Measurements from ENCODE around the gene HRCT1.
"Not testable (repeated sequence)": the region's sequence is repeated elsewhere in the genome, so short reads cannot be mapped to it uniquely, and the experiment has no call there.

The HRCT1 gene

DNA sequence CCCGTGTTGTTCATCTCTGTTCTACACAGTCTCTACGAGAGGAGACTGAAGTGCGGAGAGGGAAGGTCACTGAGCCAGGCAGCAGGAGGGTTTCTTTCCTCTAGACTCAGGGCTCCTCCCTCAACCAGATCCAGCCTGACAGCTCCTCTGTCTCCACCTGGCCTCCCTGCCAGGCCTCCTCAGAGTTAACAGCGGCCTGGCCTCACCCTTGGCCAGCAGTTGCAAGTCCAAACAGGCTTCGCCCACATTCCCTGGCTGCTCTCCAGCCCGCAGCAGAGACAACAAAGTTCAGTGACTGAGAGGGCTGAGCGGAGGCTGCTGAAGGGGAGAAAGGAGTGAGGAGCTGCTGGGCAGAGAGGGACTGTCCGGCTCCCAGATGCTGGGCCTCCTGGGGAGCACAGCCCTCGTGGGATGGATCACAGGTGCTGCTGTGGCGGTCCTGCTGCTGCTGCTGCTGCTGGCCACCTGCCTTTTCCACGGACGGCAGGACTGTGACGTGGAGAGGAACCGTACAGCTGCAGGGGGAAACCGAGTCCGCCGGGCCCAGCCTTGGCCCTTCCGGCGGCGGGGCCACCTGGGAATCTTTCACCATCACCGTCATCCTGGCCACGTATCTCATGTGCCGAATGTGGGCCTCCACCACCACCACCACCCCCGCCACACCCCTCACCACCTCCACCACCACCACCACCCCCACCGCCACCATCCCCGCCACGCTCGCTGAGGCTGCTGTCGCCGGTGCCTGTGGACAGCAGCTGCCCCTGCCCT, at the start of gene HRCT1:
Gene HRCT1, plus strand, starts transcription at position 291 of the 768 bp plus-strand sequence. Its CDS starts 86 bp downstream, at position 377.
- DNase-seq (ENCODE audit: low read depth) = no peak

- DNase-seq (ENCODE audit: low read depth) = no peak
Measured at GRCh38 chr9:35856206-35856605, 49.8 kb upstream of the HRCT1 start.

- DNase-seq (ENCODE audit: low read depth) = no peak
Measured at GRCh38 chr9:35856882-35857281, 49.1 kb upstream of the HRCT1 start.

GRCh38 chr9:35858458-35858857, 47.5 kb upstream of the HRCT1 start:
- DNase-seq (ENCODE audit: low read depth) = no peak

GRCh38 chr9:35859310-35859989, 46.6 kb upstream of the HRCT1 start:
- no peak for DNase-seq (ENCODE audit: low read depth)

DNA sequence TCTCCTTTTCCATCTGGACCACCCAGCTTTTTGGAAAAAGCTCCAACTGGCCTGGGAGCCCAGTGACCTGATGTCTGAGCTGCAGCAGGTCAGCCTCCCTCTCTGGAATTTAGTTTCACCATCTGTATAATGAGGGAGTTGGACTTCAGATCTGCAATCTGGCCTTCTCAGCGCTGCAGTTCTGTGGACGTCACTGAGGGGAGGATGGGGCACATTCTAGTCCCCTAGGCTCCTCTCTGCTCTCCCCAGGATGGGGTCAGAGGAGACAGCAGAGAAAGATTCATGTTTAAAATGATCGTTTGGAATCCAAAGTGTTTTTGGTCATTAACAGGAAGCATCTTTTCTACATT, 46.0 kb upstream of the HRCT1 start:
- no peak for DNase-seq (ENCODE audit: low read depth)

DNA sequence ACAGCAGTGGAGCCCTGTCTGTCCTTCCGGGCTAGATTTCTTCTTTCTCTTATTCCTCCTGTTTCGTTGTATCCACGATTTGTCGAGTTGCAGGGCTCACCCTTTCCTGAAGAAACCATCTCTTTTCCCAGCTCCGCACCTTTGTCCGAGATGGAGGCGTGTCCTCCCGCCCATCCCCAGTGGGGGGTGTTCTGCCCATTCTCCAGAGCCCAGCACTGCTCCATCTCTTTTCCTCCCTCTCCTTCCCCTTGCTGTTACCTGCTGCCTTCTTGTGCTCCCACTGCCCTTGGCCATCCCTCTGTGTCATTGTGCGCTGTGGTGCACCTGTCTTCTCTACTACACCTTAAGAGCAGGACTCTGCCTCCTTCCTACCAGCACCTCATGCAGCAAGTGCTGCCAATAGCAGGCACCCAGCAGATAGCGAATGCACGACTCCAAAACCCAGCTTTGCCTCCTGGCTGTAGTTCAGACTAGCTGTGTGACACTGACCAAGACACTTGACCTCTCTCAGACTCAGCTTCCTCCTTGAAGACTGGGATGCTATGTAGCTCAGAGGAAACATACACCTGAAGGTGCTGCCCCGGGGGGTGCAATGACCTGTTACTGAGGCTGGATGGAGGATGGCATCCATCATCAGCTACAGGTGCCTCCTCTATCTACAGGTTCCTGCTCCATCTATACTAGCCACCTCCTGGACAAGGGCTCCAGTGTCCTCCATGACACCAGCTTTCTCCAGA, 44.7 kb upstream of the HRCT1 start:
- no peak for DNase-seq (ENCODE audit: low read depth)

GRCh38 chr9:35862328-35862727, 43.7 kb upstream of the HRCT1 start:
- DNase-seq (ENCODE audit: low read depth) = no peak

DNA sequence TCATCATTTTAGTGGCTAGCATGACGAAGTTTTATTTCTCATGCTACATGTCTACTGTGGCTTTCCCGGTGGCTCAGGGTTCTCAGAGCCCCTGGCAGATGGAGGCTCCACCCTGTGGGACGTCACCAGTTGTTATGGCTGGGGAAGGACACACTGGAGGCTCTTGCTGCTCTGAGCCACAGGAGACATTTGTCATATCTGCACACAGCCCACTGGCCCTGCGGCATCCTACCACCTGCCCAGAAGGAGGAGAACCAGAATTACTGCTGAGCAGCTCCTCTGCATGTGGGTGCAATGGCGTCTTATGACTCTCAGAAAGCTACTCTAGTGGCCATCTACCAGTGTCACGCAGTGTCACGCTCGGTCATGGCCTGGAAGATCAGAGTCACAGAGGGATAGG, 42.4 kb upstream of the HRCT1 start:
- no peak for DNase-seq (ENCODE audit: low read depth)

DNA sequence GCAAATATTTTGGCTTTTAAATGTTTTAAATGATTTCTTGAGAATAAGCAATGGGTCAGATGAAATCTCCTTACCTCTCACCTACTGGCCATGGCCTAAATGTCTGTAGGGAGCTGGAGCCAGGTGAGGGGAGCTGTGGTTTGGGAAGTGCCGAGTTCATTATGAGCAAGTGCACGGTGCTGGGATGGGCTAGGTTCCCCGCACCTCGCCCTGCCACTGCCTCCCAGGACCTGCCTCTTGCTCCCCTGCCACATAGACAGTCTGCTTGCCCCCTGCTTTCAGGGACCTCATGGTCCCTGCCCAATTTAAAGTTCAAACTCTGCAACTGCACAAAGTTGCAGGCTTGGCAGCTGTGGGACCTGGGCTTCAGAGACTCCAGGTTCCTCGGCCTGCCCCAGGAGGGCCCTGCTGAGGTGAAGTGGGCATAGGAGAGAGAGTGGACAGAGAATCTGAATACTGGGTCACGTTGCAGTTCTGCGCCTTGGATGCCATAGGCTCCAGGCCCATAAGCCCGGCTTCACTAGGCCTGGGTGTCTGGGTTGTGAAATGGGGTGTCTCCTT, 41.2 kb upstream of the HRCT1 start:
- DNase-seq (ENCODE audit: low read depth) = no peak

- DNase-seq (ENCODE audit: low read depth) = no peak
Measured at GRCh38 chr9:35867538-35867937, 38.5 kb upstream of the HRCT1 start.

GRCh38 chr9:35868933-35869332, 37.1 kb upstream of the HRCT1 start:
- no peak for DNase-seq (ENCODE audit: low read depth)

GRCh38 chr9:35869621-35870216, 36.3 kb upstream of the HRCT1 start:
- DNase-seq (ENCODE audit: low read depth) = no peak

DNA sequence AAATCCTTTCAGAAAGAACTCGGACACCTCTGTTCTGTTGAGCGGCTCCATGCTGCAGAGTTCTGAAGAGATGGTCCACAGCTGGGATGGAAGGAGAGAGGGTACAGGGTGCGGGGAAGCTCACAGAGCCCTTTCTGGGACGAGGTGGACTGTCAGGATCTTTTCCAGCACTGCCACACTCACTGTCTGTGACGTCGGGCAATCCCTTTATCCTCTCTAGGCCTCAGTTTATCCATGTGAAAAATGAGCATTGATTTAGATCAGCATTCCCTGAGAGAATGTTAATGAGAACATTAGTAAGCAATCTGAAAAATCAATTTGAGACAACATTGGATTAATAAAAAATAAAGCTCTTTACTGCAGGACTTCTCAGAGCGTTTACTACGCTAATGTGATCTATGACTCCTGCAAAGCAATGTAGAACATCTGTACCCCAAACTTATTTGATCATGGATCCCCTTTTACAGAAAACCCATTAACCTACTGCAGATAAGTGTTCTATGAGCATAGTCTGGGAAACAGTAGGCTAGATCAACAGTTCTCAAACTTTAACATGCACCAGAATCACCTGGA, 35.6 kb upstream of the HRCT1 start, which contains the start of gene OR13J1:
Gene OR13J1, minus strand, starts transcription at position 51 of the 573 bp plus-strand sequence. Its CDS starts 0 bp downstream, at position 51.
- DNase-seq (ENCODE audit: low read depth) = no peak

- no peak for DNase-seq (ENCODE audit: low read depth)
Measured at GRCh38 chr9:35871545-35871944, 34.5 kb upstream of the HRCT1 start.

DNA sequence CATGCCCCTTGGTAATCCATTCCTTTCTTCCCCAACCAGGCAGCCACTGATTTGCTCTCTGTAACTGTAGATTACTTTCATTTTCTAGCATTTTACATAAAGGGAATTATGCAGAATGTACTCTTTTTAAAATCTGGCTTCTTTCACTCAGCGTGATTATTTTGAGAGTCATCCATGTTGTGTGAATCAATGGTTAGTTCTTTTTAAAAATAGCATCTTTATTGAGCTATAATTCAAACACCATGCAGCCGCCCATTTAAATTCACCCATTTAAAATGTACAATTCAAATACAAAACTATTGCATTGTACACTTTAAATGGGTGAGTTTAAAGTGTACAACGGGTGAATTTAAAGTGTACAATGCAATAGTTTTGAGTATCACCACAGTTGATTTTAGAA, 33.5 kb upstream of the HRCT1 start:
- no peak for DNase-seq (ENCODE audit: low read depth)

GRCh38 chr9:35882263-35882848, 23.6 kb upstream of the HRCT1 start:
- peak; percentile 67 for DNase-seq (ENCODE audit: low read depth)

DNA sequence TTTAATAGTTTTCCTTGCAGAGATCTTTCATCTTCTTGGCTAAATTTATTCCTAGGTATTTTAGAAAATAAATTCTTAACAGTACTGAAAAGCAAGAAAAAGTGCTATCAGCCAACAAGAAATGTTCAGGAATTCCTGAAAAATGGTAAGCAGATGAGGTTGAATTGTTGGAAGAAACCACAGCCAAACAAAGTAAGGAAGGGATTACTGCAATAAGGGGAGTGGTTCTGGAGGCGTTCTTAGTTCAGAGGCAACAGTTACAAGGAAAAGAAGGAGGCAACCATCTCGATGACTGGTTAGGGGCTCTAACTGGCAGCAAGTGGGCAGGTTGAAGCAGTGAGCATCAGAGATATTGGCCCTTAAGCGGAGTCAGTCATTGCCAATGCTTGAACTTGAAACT, 23.0 kb upstream of the HRCT1 start:
- no peak for DNase-seq (ENCODE audit: low read depth)

DNA sequence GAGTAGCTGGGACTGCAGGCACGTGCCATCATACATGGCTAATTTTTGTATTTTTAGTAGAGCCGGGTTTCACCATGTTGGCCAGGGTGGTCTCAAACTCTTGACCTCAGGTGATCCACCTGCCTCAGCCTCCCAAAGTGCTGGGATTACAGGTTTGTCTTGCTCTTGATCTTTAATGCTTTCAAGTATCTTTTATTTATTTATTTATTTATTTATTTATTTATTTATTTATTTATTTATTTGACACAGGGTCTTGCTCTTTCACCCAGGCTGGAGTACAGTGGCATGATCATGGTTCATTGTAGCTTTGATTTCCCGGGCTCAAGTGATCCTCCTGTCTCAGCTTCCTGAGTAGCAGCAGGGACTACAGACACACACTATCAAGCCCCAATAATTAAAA, 21.1 kb upstream of the HRCT1 start:
- DNase-seq (ENCODE audit: low read depth) = not testable (repeated sequence)

DNA sequence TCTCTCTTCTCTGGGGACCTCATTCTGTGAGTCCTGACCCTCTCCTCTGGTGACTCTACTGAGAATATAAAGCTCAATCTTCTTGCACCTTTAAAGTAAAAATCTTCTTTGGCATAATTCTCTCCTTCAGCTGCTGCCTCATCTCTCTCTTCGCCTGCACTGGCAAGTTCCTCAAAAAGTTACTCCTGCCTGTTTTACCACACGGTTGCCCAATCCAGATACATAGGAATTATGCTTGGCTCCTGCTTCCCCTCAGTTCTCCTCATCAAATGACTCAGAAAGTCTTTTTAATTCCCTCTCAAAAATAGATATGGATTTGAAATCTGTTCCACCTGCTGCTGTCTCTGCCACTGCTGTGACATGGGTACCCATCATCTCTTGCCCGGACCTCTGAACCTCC, 14.4 kb upstream of the HRCT1 start:
- no peak for DNase-seq (ENCODE audit: low read depth)

- DNase-seq (ENCODE audit: low read depth) = no peak
Measured at GRCh38 chr9:35892051-35892450, 14.0 kb upstream of the HRCT1 start.
